ENCODE measurements around the gene TMEM273.
A peak's percentile ranks its signal among the peaks of the same experiment; 100 is the strongest.

TMEM273 gene

DNA sequence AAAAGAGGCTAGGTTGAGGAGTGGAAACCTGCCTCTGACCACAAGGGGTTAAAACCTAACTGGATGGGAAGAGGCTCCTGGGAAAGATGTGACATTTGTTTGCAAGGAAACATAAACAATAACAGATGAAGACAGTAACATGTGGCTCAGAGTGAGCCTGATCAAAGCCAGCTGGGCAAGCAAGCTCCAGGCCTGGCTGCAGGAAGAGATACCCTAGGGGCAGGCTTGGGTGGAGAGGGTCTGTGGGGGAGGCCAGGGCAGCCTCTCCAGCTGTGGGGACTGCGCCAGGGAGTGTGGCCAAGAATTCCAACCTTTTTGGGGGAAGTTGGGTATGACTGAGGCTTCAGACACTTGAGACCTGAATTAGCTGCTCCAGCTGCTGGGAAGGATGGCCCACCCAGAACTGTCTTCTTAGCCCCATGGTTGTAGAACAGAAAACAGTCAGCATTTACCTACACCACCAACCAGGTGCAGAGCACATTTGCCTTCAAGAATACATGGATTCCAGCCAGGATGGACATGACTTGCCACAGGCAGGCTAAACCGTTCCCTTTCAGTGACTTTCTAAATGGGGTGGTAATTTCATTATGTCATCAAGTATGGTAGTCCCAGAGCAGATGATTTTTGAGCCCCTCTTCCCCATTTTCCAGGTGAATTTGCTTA lies 44.0 kb downstream of the TMEM273 start:
- TF ChIP-seq, protein P1, sequence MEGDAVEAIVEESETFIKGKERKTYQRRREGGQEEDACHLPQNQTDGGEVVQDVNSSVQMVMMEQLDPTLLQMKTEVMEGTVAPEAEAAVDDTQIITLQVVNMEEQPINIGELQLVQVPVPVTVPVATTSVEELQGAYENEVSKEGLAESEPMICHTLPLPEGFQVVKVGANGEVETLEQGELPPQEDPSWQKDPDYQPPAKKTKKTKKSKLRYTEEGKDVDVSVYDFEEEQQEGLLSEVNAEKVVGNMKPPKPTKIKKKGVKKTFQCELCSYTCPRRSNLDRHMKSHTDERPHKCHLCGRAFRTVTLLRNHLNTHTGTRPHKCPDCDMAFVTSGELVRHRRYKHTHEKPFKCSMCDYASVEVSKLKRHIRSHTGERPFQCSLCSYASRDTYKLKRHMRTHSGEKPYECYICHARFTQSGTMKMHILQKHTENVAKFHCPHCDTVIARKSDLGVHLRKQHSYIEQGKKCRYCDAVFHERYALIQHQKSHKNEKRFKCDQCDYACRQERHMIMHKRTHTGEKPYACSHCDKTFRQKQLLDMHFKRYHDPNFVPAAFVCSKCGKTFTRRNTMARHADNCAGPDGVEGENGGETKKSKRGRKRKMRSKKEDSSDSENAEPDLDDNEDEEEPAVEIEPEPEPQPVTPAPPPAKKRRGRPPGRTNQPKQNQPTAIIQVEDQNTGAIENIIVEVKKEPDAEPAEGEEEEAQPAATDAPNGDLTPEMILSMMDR (IDR thresholded peaks at IDR 0.05; ENCODE audit: low read depth, low read length, missing control alignments), result no peak
- no peak overlapping the region for H3K4me3 ChIP-seq (replicated peaks; ENCODE audit: low read depth, low read length)
- DNase-seq (ENCODE audit: extremely low read depth, low read depth), result peak; percentile 88

GRCh38 chr10:49143249-49143648 lies 44.9 kb downstream of the TMEM273 start:
- no peak overlapping the region for H3K4me3 ChIP-seq (replicated peaks; ENCODE audit: low read depth, low read length)
- TF ChIP-seq, protein P1 (IDR thresholded peaks at IDR 0.05; ENCODE audit: low read depth, low read length, missing control alignments), result no peak
- no peak for DNase-seq (ENCODE audit: extremely low read depth, low read depth)

DNA sequence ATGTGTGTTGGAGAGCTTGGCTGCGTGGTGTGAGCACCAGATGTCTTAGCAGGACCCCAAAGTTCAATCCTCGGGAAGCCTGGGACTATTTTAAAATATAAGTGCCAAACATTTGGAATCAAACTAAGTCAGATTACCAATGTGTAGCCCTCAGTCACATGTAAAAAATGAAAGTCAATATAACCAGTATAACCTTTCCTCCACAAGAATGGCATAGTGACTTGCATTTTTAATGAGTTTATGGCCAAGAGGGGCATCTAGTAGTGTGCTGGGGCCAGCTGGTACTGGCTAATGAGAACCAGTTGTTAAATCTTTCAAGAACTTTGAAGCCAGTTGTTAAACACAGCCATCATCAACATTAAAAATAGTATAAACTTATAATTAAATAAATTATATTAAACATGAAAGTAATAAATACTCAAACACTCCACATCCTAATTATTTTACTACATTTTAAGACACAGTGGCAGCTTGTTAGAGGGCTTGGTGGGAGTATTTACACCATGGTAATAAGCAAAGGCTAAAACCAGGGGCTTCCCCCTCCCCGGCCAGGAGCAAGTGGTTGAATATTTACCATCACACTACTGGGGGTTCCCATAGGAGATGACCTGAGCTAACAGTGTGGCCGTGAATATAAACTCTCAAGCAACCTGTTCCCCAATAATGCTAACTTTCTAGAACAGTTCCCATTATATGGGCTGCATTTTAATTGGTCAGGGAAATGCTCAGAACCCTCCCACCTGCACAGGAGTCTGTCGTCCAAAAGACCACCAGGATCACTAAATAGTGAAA lies 46.5 kb downstream of the TMEM273 start:
- TF ChIP-seq, protein P1 (IDR thresholded peaks at IDR 0.05; ENCODE audit: low read depth, low read length, missing control alignments), result no peak
- no peak for DNase-seq (ENCODE audit: extremely low read depth, low read depth)
- H3K4me3 ChIP-seq (replicated peaks; ENCODE audit: low read depth, low read length), result no peak overlapping the region

DNA sequence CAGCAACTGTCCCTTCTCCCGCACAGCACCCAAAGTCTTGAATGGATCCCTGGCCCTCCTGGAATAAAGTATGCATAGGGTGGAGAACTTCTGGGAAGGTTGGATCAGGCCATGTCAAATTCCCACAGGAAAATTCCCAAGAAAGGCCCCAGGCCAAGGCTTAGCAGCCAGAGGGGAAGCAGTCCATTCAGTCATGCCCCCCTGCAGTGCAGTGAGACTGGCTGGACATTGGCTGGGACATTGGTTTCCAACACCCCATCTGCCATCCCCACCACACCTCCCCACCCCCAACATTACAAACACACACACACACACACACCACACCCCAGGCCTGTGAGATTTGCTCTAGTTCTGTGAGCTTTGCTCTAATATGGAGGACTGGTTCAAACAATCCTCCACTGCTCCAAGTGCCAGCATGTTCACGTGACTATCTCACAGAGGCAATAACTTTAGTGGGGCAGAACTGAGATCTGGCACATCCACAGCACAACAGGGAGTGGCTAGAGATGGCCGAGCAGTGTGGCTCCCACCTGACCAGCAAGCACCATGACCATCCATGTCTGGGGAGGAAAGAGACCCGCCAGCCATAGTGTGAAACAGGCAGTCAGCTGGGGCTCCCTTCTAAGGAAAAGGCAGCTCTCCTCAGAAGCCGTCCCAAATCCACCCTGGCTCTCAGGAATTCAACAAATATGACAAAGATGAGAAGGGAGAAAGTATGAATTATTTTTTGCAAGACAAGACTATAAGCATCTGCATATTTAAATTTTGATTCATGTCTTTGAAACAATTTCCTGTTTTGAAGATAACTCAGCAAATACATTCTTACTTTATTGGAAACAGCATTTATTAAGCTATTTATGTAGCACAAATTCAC lies 47.6 kb downstream of the TMEM273 start:
- no peak for DNase-seq (ENCODE audit: extremely low read depth, low read depth)
- no peak overlapping the region for H3K4me3 ChIP-seq (replicated peaks; ENCODE audit: low read depth, low read length)
- TF ChIP-seq, protein P1 (IDR thresholded peaks at IDR 0.05; ENCODE audit: low read depth, low read length, missing control alignments), result no peak

- DNase-seq (ENCODE audit: extremely low read depth, low read depth), result peak; percentile 79
- H3K4me3 ChIP-seq (replicated peaks; ENCODE audit: low read depth, low read length), result no peak overlapping the region
- TF ChIP-seq, protein P1 (IDR thresholded peaks at IDR 0.05; ENCODE audit: low read depth, low read length, missing control alignments), result no peak
Observed at GRCh38 chr10:49139846-49140195, 48.4 kb downstream of the TMEM273 start.

- TF ChIP-seq, protein P1 (IDR thresholded peaks at IDR 0.05; ENCODE audit: low read depth, low read length, missing control alignments), result no peak
- no peak for DNase-seq (ENCODE audit: extremely low read depth, low read depth)
- H3K4me3 ChIP-seq (replicated peaks; ENCODE audit: low read depth, low read length), result no peak overlapping the region
Observed at GRCh38 chr10:49139028-49139845, 49.0 kb downstream of the TMEM273 start.
